Measurements from ENCODE around the gene PCNX3.

GRCh38 chr11:65580031-65580692, 35.4 kb upstream of the PCNX3 start:
- TF ChIP-seq CTCF (IDR thresholded peaks at IDR 0.05) (no peak), POLR2AphosphoS5 (IDR thresholded peaks at IDR 0.05) (no peak), POLR2A (IDR thresholded peaks at IDR 0.05) (no peak)
